Measurements from ENCODE around the gene CACNA1F.

Gene CACNA1F

GRCh38 chrX:49233176-49233575 is at the start of gene CACNA1F:
Gene CACNA1F, minus strand, starts transcription at chrX:49233340. Its CDS starts 31 bp downstream, at chrX:49233309.
- no peak within 1 kb of the TSS for H3K4me3 ChIP-seq (ENCODE audit: low read depth, low read length)
- H3K4me1 ChIP-seq (ENCODE audit: control insufficient read depth, insufficient read depth, low read length, unreplicated experiment) = no peaks in the 10 kb centered on the region
- H2AFZ ChIP-seq (ENCODE audit: low read length, unreplicated experiment) = no peak within 1 kb of the TSS
- no peaks in the 10 kb centered on the region for H3K79me2 ChIP-seq (ENCODE audit: control insufficient read depth, insufficient read depth, low read length, unreplicated experiment)
- H3K36me3 ChIP-seq (ENCODE audit: insufficient read depth, low read length) = no peaks in the 10 kb centered on the region
- no peak within 1 kb of the TSS for H3K27ac ChIP-seq (ENCODE audit: low read depth, low read length)
- H3K27me3 ChIP-seq (ENCODE audit: insufficient read depth, low read length) = no peaks in the 10 kb centered on the region

- no peak overlapping the region for H3K27ac ChIP-seq (ENCODE audit: low read depth, low read length)
- H3K27me3 ChIP-seq (ENCODE audit: insufficient read depth, low read length) = no peaks in the 10 kb centered on the region
- H3K36me3 ChIP-seq (ENCODE audit: insufficient read depth, low read length) = no peaks in the 10 kb centered on the region
- no peaks in the 10 kb centered on the region for H3K79me2 ChIP-seq (ENCODE audit: control insufficient read depth, insufficient read depth, low read length, unreplicated experiment)
- no peaks in the 10 kb centered on the region for H3K4me1 ChIP-seq (ENCODE audit: control insufficient read depth, insufficient read depth, low read length, unreplicated experiment)
- H2AFZ ChIP-seq (ENCODE audit: low read length, unreplicated experiment) = no peak overlapping the region
- 0 out of 2 replicates have a peak overlapping the region, but pooled peaks have one; percentile 40 for H3K4me3 ChIP-seq (ENCODE audit: low read depth, low read length)
Measured at GRCh38 chrX:49282647-49283011, 49.5 kb upstream of the CACNA1F start.

DNA sequence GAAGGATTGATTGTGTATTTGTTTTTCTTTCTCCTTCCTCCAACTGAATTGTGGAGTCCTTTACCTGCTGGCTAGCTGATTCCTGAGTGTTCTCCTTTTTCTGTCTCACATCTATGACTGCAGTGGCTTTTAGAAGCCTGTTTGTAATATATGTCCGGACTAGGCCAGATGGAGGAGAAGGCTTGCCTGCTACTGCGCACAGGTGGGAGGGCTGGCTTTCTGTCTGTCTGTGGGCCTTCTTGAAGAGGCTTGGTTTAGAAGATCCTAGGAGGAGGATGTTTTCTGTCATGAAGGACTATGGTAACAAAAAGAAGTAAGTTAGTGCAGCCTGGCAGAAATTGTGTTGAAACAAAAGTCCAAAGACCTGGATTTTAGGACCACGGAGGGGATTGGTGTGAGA is 44.9 kb upstream of the CACNA1F start:
- Histone ChIP-seq H3K36me3 (ENCODE audit: insufficient read depth, low read length) (no peaks in the 10 kb centered on the region), H3K4me3 (ENCODE audit: low read depth, low read length) (no peak overlapping the region), H3K27ac (ENCODE audit: low read depth, low read length) (no peak overlapping the region), H2AFZ (ENCODE audit: low read length, unreplicated experiment) (no peak overlapping the region), H3K27me3 (ENCODE audit: insufficient read depth, low read length) (no peaks in the 10 kb centered on the region), H3K79me2 (ENCODE audit: control insufficient read depth, insufficient read depth, low read length, unreplicated experiment) (peaks cover 4% of the 10 kb centered on the region), H3K4me1 (ENCODE audit: control insufficient read depth, insufficient read depth, low read length, unreplicated experiment) (no peaks in the 10 kb centered on the region)

DNA sequence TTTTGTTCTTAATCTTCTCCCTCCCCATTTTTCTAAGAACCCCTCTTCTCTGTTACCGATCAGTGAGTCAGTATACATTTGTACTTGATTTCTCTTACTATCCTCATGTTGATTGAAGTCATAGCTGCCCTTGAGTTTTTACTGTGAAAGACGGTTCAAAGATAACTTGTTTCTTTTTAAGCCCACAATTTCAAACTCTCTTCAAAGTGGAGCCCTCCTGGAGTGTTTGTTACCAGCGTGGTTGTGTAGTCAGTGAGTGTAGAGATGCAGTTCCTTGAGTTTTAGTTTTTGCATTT is 44.3 kb upstream of the CACNA1F start:
- no peak overlapping the region for H3K27ac ChIP-seq (ENCODE audit: low read depth, low read length)
- no peak overlapping the region for H2AFZ ChIP-seq (ENCODE audit: low read length, unreplicated experiment)
- H3K27me3 ChIP-seq (ENCODE audit: insufficient read depth, low read length) = no peaks in the 10 kb centered on the region
- H3K36me3 ChIP-seq (ENCODE audit: insufficient read depth, low read length) = no peaks in the 10 kb centered on the region
- peaks cover 6% of the 10 kb centered on the region for H3K79me2 ChIP-seq (ENCODE audit: control insufficient read depth, insufficient read depth, low read length, unreplicated experiment)
- H3K4me1 ChIP-seq (ENCODE audit: control insufficient read depth, insufficient read depth, low read length, unreplicated experiment) = no peaks in the 10 kb centered on the region
- H3K4me3 ChIP-seq (ENCODE audit: low read depth, low read length) = no peak overlapping the region

- H3K4me3 ChIP-seq (ENCODE audit: low read depth, low read length) = no peak overlapping the region
- H3K36me3 ChIP-seq (ENCODE audit: insufficient read depth, low read length) = no peaks in the 10 kb centered on the region
- H3K27ac ChIP-seq (ENCODE audit: low read depth, low read length) = no peak overlapping the region
- H3K4me1 ChIP-seq (ENCODE audit: control insufficient read depth, insufficient read depth, low read length, unreplicated experiment) = no peaks in the 10 kb centered on the region
- peaks cover 12% of the 10 kb centered on the region for H3K79me2 ChIP-seq (ENCODE audit: control insufficient read depth, insufficient read depth, low read length, unreplicated experiment)
- no peak overlapping the region for H2AFZ ChIP-seq (ENCODE audit: low read length, unreplicated experiment)
- no peaks in the 10 kb centered on the region for H3K27me3 ChIP-seq (ENCODE audit: insufficient read depth, low read length)
Measured at GRCh38 chrX:49276671-49277534, 43.8 kb upstream of the CACNA1F start.

- H3K79me2 ChIP-seq (ENCODE audit: control insufficient read depth, insufficient read depth, low read length, unreplicated experiment) = peaks cover 19% of the 10 kb centered on the region
- no peak overlapping the region for H3K4me3 ChIP-seq (ENCODE audit: low read depth, low read length)
- H2AFZ ChIP-seq (ENCODE audit: low read length, unreplicated experiment) = no peak overlapping the region
- no peaks in the 10 kb centered on the region for H3K27me3 ChIP-seq (ENCODE audit: insufficient read depth, low read length)
- H3K27ac ChIP-seq (ENCODE audit: low read depth, low read length) = no peak overlapping the region
- H3K36me3 ChIP-seq (ENCODE audit: insufficient read depth, low read length) = no peaks in the 10 kb centered on the region
- H3K4me1 ChIP-seq (ENCODE audit: control insufficient read depth, insufficient read depth, low read length, unreplicated experiment) = peaks cover 5% of the 10 kb centered on the region
Measured at GRCh38 chrX:49276207-49276606, 43.1 kb upstream of the CACNA1F start.

GRCh38 chrX:49273181-49273727 is 40.1 kb upstream of the CACNA1F start:
- peaks cover 32% of the 10 kb centered on the region for H3K79me2 ChIP-seq (ENCODE audit: control insufficient read depth, insufficient read depth, low read length, unreplicated experiment)
- peaks cover 14% of the 10 kb centered on the region for H3K4me1 ChIP-seq (ENCODE audit: control insufficient read depth, insufficient read depth, low read length, unreplicated experiment)
- no peak overlapping the region for H3K4me3 ChIP-seq (ENCODE audit: low read depth, low read length)
- no peak overlapping the region for H2AFZ ChIP-seq (ENCODE audit: low read length, unreplicated experiment)
- H3K27ac ChIP-seq (ENCODE audit: low read depth, low read length) = no peak overlapping the region
- no peaks in the 10 kb centered on the region for H3K36me3 ChIP-seq (ENCODE audit: insufficient read depth, low read length)
- no peaks in the 10 kb centered on the region for H3K27me3 ChIP-seq (ENCODE audit: insufficient read depth, low read length)

DNA sequence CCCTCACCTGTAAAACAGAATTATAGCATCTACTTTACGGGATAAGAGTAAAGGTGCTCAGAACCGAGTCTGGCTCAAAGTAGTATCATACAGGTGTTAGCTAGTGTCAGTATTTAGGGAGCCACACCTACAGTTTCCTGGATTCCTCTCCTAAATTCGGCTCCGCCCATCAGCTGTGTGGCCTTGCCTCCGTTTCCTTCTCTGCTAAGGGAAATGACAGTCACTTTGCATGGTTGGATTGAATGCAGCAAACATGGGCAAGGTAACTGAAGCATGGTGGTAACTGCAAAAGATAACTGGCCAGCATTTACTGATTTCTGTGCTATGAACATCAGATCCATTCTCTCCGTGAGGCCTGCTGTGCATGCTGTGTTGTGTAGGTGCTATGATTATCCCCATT is 39.3 kb upstream of the CACNA1F start:
- Histone ChIP-seq H3K27me3 (ENCODE audit: insufficient read depth, low read length) (no peaks in the 10 kb centered on the region), H3K27ac (ENCODE audit: low read depth, low read length) (no peak overlapping the region), H2AFZ (ENCODE audit: low read length, unreplicated experiment) (no peak overlapping the region), H3K79me2 (ENCODE audit: control insufficient read depth, insufficient read depth, low read length, unreplicated experiment) (peaks cover 32% of the 10 kb centered on the region), H3K4me1 (ENCODE audit: control insufficient read depth, insufficient read depth, low read length, unreplicated experiment) (peaks cover 16% of the 10 kb centered on the region), H3K36me3 (ENCODE audit: insufficient read depth, low read length) (no peaks in the 10 kb centered on the region), H3K4me3 (ENCODE audit: low read depth, low read length) (0 out of 2 replicates have a peak overlapping the region, but pooled peaks have one; percentile 21)

DNA sequence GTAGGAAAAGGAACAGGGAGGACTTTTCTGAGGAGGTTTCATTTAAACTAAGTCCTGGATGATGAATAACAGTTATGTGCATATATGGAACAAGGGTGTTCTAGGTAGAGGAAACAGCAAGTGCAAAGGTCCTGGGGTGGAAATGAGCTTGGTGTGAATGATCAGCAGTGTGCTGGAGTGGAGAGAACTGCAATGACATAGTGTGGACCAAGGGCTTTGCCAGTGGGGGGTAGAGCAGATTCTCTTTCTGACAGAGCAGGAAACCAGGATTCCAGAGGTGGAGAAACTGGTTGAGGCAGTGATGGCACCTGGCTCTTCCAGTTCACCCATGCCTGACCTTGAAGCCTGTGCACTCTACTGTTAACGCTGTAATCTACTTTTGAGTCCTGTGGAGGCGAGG is 38.2 kb upstream of the CACNA1F start:
- Histone ChIP-seq H3K27me3 (ENCODE audit: insufficient read depth, low read length) (no peaks in the 10 kb centered on the region), H3K4me3 (ENCODE audit: low read depth, low read length) (peak overlapping the region; percentile 79), H3K79me2 (ENCODE audit: control insufficient read depth, insufficient read depth, low read length, unreplicated experiment) (peaks cover 32% of the 10 kb centered on the region), H3K27ac (ENCODE audit: low read depth, low read length) (no peak overlapping the region), H3K36me3 (ENCODE audit: insufficient read depth, low read length) (no peaks in the 10 kb centered on the region), H2AFZ (ENCODE audit: low read length, unreplicated experiment) (no peak overlapping the region), H3K4me1 (ENCODE audit: control insufficient read depth, insufficient read depth, low read length, unreplicated experiment) (peaks cover 16% of the 10 kb centered on the region)

- peaks cover 16% of the 10 kb centered on the region for H3K4me1 ChIP-seq (ENCODE audit: control insufficient read depth, insufficient read depth, low read length, unreplicated experiment)
- H2AFZ ChIP-seq (ENCODE audit: low read length, unreplicated experiment) = peak overlapping the region; percentile 38
- H3K27me3 ChIP-seq (ENCODE audit: insufficient read depth, low read length) = no peaks in the 10 kb centered on the region
- H3K79me2 ChIP-seq (ENCODE audit: control insufficient read depth, insufficient read depth, low read length, unreplicated experiment) = peaks cover 32% of the 10 kb centered on the region
- H3K27ac ChIP-seq (ENCODE audit: low read depth, low read length) = peak overlapping the region; percentile 89
- H3K36me3 ChIP-seq (ENCODE audit: insufficient read depth, low read length) = no peaks in the 10 kb centered on the region
- H3K4me3 ChIP-seq (ENCODE audit: low read depth, low read length) = peak overlapping the region; percentile 79
Measured at GRCh38 chrX:49270249-49270921, 37.2 kb upstream of the CACNA1F start.
